Measurements from ENCODE around the gene MRPL46. TPM values are rescaled to one million over a fixed set of nuclear protein-coding genes. Genes with fewer than 3 reads are reported as not detected.

Gene MRPL46
- total and polyA plus RNA-seq, 2 of the 8 experiments (the other 6 are each of a cell fraction or from before 2014, with no cell fraction given): 17.2 to 24.5 TPM

DNA sequence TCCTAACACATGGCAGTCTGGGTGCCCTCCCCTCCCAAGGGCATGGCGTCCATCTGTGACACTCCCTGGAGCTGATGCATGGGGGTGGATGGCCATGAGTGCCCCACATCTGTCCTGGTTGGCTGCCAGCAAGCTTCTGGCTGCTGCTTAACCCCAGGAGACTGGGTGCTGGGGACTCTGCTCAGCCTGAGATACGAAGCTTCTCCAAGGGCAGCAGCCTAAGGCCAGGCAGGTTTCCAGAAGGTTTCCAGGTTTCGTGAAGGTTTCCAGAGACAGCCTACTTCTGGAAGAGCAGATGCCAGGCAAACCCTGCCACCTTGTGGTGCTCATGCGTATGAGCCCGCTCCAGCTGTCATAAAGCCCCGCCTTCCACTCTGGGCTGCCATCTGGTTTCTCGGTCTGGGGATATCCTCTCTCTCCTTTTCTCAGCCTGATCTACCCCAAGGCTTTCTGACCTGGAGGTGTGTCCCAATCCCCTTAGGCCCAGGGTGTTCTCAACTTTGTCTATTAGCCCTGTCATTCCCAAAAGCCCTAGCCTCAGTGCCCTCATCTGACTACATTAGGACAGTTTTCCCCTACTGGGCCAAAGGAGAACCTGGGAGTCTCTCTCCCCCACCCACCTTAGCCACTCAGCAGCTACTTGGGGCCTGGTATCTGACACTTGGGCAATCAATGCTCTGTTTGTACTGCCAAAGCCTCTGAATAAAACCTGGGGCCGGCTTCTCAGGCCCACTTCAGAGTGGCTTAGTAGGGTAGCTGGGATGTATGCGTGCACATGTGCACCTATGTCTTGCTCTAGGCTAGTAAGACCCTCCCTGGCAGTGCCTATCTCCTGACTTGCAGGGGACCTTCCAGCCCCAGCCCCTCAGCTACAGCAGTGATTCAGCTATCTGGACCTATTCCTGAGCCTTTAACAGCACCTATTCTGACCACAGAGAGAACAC lies 12.0 kb downstream of the MRPL46 start (continued):
- no peak for TF ChIP-seq CHD2 (IDR thresholded peaks at IDR 0.05; ENCODE audit: low read length)
- TF ChIP-seq CREB1 (IDR thresholded peaks at IDR 0.05): peak; percentile 70
- TF ChIP-seq CTCF (IDR thresholded peaks at IDR 0.05; ENCODE audit: control extremely low read depth in 1 of 3, insufficient read depth in 1 of 3, low read depth in 1 of 3, low read length in 3 of 3): peak; percentile 77 to 98 (median 94)
- TF ChIP-seq SIX5 (IDR thresholded peaks at IDR 0.05; ENCODE audit: low read depth, low read length): no peak
- TF ChIP-seq BCL11A (IDR thresholded peaks at IDR 0.05; ENCODE audit: low read depth in 2 of 2, low read length in 2 of 2): no peak
- no peak for TF ChIP-seq HDAC2 (IDR thresholded peaks at IDR 0.05; ENCODE audit: borderline replicate concordance in 1 of 2, low read depth in 2 of 2, low read length in 2 of 2)
- TF ChIP-seq EGR1 (IDR thresholded peaks at IDR 0.05; ENCODE audit: borderline replicate concordance, low read depth, low read length): no peak
- no peak for TF ChIP-seq RXRA (IDR thresholded peaks at IDR 0.05; ENCODE audit: insufficient read depth, low read depth, low read length)
- no peak for TF ChIP-seq ASH2L (IDR thresholded peaks at IDR 0.05; ENCODE audit: low read length)
- no peak for TF ChIP-seq SIRT6 (IDR thresholded peaks at IDR 0.05; ENCODE audit: low read length)
- TF ChIP-seq RFX5 (IDR thresholded peaks at IDR 0.05; ENCODE audit: borderline replicate concordance, low read depth, low read length): no peak
- TF ChIP-seq POU5F1 (IDR thresholded peaks at IDR 0.05; ENCODE audit: low read depth, low read length): no peak
- TF ChIP-seq SAP30 (IDR thresholded peaks at IDR 0.05; ENCODE audit: insufficient read depth, insufficient replicate concordance, low read length): no peak
- TF ChIP-seq NANOG (IDR thresholded peaks at IDR 0.05; ENCODE audit: insufficient read depth, low read depth, low read length, poor library complexity, severe bottlenecking): no peak
- TF ChIP-seq, protein P1, sequence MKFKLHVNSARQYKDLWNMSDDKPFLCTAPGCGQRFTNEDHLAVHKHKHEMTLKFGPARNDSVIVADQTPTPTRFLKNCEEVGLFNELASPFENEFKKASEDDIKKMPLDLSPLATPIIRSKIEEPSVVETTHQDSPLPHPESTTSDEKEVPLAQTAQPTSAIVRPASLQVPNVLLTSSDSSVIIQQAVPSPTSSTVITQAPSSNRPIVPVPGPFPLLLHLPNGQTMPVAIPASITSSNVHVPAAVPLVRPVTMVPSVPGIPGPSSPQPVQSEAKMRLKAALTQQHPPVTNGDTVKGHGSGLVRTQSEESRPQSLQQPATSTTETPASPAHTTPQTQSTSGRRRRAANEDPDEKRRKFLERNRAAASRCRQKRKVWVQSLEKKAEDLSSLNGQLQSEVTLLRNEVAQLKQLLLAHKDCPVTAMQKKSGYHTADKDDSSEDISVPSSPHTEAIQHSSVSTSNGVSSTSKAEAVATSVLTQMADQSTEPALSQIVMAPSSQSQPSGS (IDR thresholded peaks at IDR 0.05; ENCODE audit: low read length): no peak
- TF ChIP-seq JUN (IDR thresholded peaks at IDR 0.05; ENCODE audit: low read depth, low read length): no peak
- TF ChIP-seq SIN3A (conservative IDR thresholded peaks at IDR 0.05 in 1 of 2, IDR thresholded peaks at IDR 0.05 in 1 of 2; ENCODE audit: low read depth in 1 of 2, low read length in 2 of 2): peak; percentile 72 to 89; a peak in 3 of 4 replicates
- TF ChIP-seq, protein P2, sequence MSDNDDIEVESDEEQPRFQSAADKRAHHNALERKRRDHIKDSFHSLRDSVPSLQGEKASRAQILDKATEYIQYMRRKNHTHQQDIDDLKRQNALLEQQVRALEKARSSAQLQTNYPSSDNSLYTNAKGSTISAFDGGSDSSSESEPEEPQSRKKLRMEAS (IDR thresholded peaks at IDR 0.05): peak; percentile 13; the same call in 1 of the 2 replicates

Data from H1 (cell line).